ENCODE data around the gene SMIM17. TPM values are rescaled to one million over a fixed set of nuclear protein-coding genes. Genes with fewer than 3 reads are reported as not detected.

SMIM17 gene
- total and polyA plus RNA-seq, 2 experiments from 2014 or later, result 0.43 TPM; not detected in 1

DNA sequence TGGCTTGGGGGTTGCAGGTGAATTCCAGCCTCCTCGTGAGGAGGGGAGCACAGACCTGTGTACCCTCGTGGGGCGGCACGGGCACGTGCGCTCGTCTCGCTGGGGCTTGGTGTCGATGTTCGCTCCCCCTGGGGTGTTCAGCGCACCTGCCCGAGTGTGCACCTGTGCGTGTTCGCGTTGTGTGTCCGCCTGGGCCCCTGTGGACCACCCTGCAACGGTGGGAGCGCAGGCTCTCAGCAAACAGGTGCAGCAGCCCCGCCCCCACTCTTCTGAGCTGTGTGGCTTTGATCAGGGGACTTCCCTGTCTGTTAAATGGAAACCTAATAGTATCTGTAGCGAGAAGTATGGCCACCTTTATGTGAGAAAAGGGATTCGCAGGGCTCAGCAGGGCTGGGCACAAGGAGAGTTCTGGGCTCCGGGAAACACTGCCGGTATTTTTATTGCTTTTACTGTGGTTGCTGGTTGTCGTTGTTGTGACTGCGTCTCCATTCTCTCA lies 549 bp downstream of the SMIM17 start:
- Histone ChIP-seq H3K4me2 (ENCODE audit: unreplicated experiment) (no peak overlapping the region), H3K9me2 (ENCODE audit: insufficient read depth) (no peaks in the 10 kb centered on the region), H3K36me3 (ENCODE audit: low read depth) (no peaks in the 10 kb centered on the region), H3K9ac (no peak overlapping the region), H3K4me3 (no peak overlapping the region), H3K9me3 (ENCODE audit: low read depth) (no peaks in the 10 kb centered on the region), H3K79me2 (ENCODE audit: insufficient read depth) (no peaks in the 10 kb centered on the region), H4K20me1 (ENCODE audit: insufficient read depth) (no peaks in the 10 kb centered on the region), H3K27me3 (replicated peaks; ENCODE audit: insufficient read depth) (no peaks in the 10 kb centered on the region), H2AFZ (no peak overlapping the region), H3K4me1 (ENCODE audit: insufficient read depth) (no peaks in the 10 kb centered on the region), H3F3A (ENCODE audit: insufficient read depth) (no peaks in the 10 kb centered on the region), H3K27ac (no peak overlapping the region)
- WGBS, 2 experiments (ENCODE audit: low coverage in 1 of 2, low lambda C conversion rate in 2 of 2, missing lambda C conversion rate in 2 of 2), result 12 to 17% methylated on average over 12 to 25 of the region's 25 CpGs
- TF ChIP-seq EZH2 (IDR thresholded peaks at IDR 0.05; ENCODE audit: insufficient read depth, poor library complexity, severe bottlenecking) (no peak), EZH2phosphoT487 (IDR thresholded peaks at IDR 0.05; ENCODE audit: insufficient read depth, low read depth) (no peak)
- in situ Hi-C loops (cut with MboI), result loop anchor here (25.0 kb wide), 1 partner anchor 606 kb away; no protein-coding TSS in a partner anchor
- no peak for DNase-seq

DNA sequence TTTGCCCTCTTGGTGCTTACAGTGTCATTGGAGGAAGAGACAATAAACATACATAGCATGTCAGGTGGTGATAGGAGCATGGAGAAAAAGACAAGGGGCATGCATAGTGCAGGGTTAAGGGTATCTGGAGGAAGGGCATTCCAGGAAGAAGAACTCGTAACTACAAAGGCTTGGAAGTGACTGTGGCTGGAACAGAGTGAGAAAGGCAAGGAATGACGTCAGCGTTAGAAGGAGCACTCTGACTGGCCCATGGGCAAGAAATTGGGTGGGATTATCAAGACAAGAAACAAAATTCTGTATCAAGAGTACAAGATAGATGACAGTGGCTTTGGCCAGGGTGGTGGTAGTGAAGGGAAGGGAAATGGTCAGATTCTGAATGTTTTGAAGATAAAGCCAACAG lies 11.2 kb downstream of the SMIM17 start:
- H4K20me1 ChIP-seq (ENCODE audit: insufficient read depth), result no peaks in the 10 kb centered on the region
- H3K9ac ChIP-seq, result no peak overlapping the region
- H3K79me2 ChIP-seq (ENCODE audit: insufficient read depth), result no peaks in the 10 kb centered on the region
- H3K9me2 ChIP-seq (ENCODE audit: insufficient read depth), result no peaks in the 10 kb centered on the region
- no peak for TF ChIP-seq EZH2 (IDR thresholded peaks at IDR 0.05; ENCODE audit: insufficient read depth, poor library complexity, severe bottlenecking)
- no peak for TF ChIP-seq EZH2phosphoT487 (IDR thresholded peaks at IDR 0.05; ENCODE audit: insufficient read depth, low read depth)
- DNase-seq, result no peak
- no peak overlapping the region for H2AFZ ChIP-seq
- H3K27ac ChIP-seq, result no peak overlapping the region
- 31 to 38% methylated on average over 3 of the region's 3 CpGs for WGBS, 2 experiments (ENCODE audit: low coverage in 1 of 2, low lambda C conversion rate in 2 of 2, missing lambda C conversion rate in 2 of 2)
- no peaks in the 10 kb centered on the region for H3F3A ChIP-seq (ENCODE audit: insufficient read depth)
- no peaks in the 10 kb centered on the region for H3K9me3 ChIP-seq (ENCODE audit: low read depth)
- H3K4me2 ChIP-seq (ENCODE audit: unreplicated experiment), result no peak overlapping the region
- H3K4me3 ChIP-seq, result no peak overlapping the region
- no peaks in the 10 kb centered on the region for H3K36me3 ChIP-seq (ENCODE audit: low read depth)
- in situ Hi-C loops (cut with MboI), result no loop called here
- no peaks in the 10 kb centered on the region for H3K27me3 ChIP-seq (replicated peaks; ENCODE audit: insufficient read depth)
- H3K4me1 ChIP-seq (ENCODE audit: insufficient read depth), result no peaks in the 10 kb centered on the region

DNA sequence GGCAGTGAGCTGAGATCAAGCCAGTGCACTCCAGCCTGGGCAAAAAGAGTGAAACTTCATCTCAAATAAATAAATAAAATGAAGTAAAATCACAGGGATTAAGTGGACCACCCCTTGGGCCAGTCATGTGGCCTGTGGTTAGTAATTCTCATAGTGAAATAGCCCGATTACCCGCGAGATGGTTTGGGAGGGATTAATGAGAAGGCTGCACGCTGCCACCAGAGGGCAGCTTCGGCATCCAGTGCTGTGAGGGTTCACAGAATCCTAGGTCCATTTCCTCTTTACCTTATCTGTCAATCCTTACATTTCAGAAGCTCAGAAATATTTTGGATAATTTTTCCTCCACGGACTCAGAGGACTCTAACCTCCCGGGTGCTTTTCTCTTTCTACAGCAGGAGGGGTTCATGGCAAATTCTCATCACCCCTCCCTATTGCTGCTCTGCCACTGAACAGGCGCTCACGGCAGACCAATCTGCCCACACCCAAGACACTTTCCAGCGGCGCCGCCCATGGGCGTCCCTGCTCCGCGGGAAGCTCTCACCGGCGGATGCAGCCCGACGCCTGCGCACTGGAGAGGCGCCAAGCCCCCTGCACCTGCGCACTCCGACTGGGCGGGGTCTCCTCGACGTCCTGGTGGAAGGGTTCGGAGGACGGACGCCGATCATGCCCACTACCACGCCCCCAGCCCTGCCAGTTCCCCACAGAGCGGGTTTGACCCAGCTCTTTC lies 17.6 kb downstream of the SMIM17 start:
- no peak overlapping the region for H3K9ac ChIP-seq
- H3K4me3 ChIP-seq, result no peak overlapping the region
- in situ Hi-C loops (cut with MboI), result no loop called here
- TF ChIP-seq EZH2 (IDR thresholded peaks at IDR 0.05; ENCODE audit: insufficient read depth, poor library complexity, severe bottlenecking), result no peak
- no peak for TF ChIP-seq EZH2phosphoT487 (IDR thresholded peaks at IDR 0.05; ENCODE audit: insufficient read depth, low read depth)
- H3K9me3 ChIP-seq (ENCODE audit: low read depth), result no peaks in the 10 kb centered on the region
- DNase-seq, result no peak
- 26 to 29% methylated on average over 32 of the region's 32 CpGs for WGBS, 2 experiments (ENCODE audit: low coverage in 1 of 2, low lambda C conversion rate in 2 of 2, missing lambda C conversion rate in 2 of 2)
- H3K27ac ChIP-seq, result no peak overlapping the region
- no peaks in the 10 kb centered on the region for H3K79me2 ChIP-seq (ENCODE audit: insufficient read depth)
- H3F3A ChIP-seq (ENCODE audit: insufficient read depth), result no peaks in the 10 kb centered on the region
- H3K9me2 ChIP-seq (ENCODE audit: insufficient read depth), result no peaks in the 10 kb centered on the region
- no peaks in the 10 kb centered on the region for H3K4me1 ChIP-seq (ENCODE audit: insufficient read depth)
- no peaks in the 10 kb centered on the region for H3K36me3 ChIP-seq (ENCODE audit: low read depth)
- no peaks in the 10 kb centered on the region for H3K27me3 ChIP-seq (replicated peaks; ENCODE audit: insufficient read depth)
- H3K4me2 ChIP-seq (ENCODE audit: unreplicated experiment), result no peak overlapping the region
- no peak overlapping the region for H2AFZ ChIP-seq
- no peaks in the 10 kb centered on the region for H4K20me1 ChIP-seq (ENCODE audit: insufficient read depth)

DNA sequence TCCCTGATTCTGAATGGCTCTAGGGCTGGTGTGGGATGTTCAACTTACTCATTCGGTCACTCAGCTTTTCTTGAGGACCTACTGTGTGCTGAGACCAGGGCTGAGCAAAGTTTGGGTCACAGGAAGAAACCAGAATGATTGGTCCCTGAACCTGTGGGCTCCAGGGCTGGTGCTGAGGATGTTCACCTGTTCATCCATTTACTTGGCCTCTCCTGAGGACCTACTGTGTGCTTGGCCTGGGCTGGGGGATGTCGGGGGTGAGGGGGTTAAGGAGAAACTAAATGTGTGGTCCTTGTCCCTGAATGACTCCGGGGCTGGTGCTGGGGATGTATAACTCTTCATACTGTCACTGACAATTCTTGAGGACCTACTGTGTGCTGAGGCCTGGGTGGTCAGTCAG lies 18.3 kb downstream of the SMIM17 start:
- H3K4me1 ChIP-seq (ENCODE audit: insufficient read depth), result no peaks in the 10 kb centered on the region
- 59 to 68% methylated on average over 3 of the region's 3 CpGs for WGBS, 2 experiments (ENCODE audit: low coverage in 1 of 2, low lambda C conversion rate in 2 of 2, missing lambda C conversion rate in 2 of 2)
- H2AFZ ChIP-seq, result no peak overlapping the region
- no peaks in the 10 kb centered on the region for H4K20me1 ChIP-seq (ENCODE audit: insufficient read depth)
- no peak overlapping the region for H3K27ac ChIP-seq
- in situ Hi-C loops (cut with MboI), result no loop called here
- TF ChIP-seq EZH2phosphoT487 (IDR thresholded peaks at IDR 0.05; ENCODE audit: insufficient read depth, low read depth), result no peak
- TF ChIP-seq EZH2 (IDR thresholded peaks at IDR 0.05; ENCODE audit: insufficient read depth, poor library complexity, severe bottlenecking), result no peak
- no peaks in the 10 kb centered on the region for H3K9me2 ChIP-seq (ENCODE audit: insufficient read depth)
- H3K9me3 ChIP-seq (ENCODE audit: low read depth), result no peaks in the 10 kb centered on the region
- no peak overlapping the region for H3K9ac ChIP-seq
- no peaks in the 10 kb centered on the region for H3K36me3 ChIP-seq (ENCODE audit: low read depth)
- H3K27me3 ChIP-seq (replicated peaks; ENCODE audit: insufficient read depth), result no peaks in the 10 kb centered on the region
- H3K4me2 ChIP-seq (ENCODE audit: unreplicated experiment), result no peak overlapping the region
- no peaks in the 10 kb centered on the region for H3K79me2 ChIP-seq (ENCODE audit: insufficient read depth)
- H3F3A ChIP-seq (ENCODE audit: insufficient read depth), result no peaks in the 10 kb centered on the region
- no peak overlapping the region for H3K4me3 ChIP-seq
- DNase-seq, result no peak

All from GM23248 (cell line).